GM23248 (cell line): ENCODE results near the gene SH3TC1.

Experiments used
- EZH2 ChIP-seq: fragments of 200-600 bp; sonication (generic); IDR thresholded peaks from 2 replicates; pipeline ENCODE4 v1.6.1; 2018; ENCODE audit warnings: antibody characterized with exemption, mild to moderate bottlenecking; ENCODE audit not compliant: insufficient read depth, poor library complexity, severe bottlenecking
- EZH2phosphoT487 ChIP-seq: fragments of 200-600 bp; sonication (generic); IDR thresholded peaks from 2 replicates; pipeline ENCODE4 v1.6.1; 2018; ENCODE audit warnings: antibody characterized with exemption, moderate library complexity, mild to moderate bottlenecking, low read depth; ENCODE audit not compliant: insufficient read depth

- TF ChIP-seq EZH2phosphoT487 (no peak), EZH2 (no peak)
These were observed 46.2 kb upstream of the SH3TC1 start for GRCh38 chr4:8152865-8153257.
